ENCODE results near the gene TEKT5.
"Not testable (repeated sequence)": the region's sequence is repeated elsewhere in the genome, so short reads cannot be mapped to it uniquely, and the experiment has no call there.

TEKT5 gene

DNA sequence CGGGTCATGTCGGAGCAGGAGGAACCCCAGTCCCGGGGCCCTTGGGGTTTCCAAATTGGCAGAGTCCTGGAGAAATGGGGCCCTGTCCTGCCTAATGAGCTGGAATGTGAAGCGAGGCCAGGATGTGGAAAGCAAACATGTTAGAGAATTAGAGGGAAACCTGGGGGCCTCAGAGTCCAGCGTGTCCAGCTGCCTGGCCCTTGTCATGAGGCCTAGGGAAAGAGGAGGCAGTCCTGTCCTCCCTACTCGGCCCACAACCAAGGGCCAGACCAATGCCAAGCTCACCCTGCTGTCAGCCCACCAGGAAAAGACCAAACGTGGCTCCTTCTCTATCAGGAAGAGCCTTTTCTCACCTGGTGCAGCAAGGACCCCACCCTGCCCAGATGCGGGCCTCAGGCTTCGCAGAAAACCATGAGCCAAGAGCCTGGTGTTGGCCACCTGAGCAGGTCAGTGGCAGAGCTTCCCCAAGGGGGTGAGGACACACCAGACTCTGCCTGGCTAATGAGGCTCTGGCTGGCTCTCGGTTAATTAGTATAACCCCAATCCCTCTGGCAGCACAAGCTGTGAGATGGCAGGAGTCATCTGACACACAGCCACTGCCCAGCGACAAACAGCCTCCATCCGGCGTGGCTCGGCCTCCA, 10.1 kb downstream of the TEKT5 start:
- no peak for DNase-seq

GRCh38 chr16:10683170-10683569, 11.6 kb downstream of the TEKT5 start:
- DNase-seq = no peak

GRCh38 chr16:10682604-10683003, 12.1 kb downstream of the TEKT5 start:
- DNase-seq = no peak

DNA sequence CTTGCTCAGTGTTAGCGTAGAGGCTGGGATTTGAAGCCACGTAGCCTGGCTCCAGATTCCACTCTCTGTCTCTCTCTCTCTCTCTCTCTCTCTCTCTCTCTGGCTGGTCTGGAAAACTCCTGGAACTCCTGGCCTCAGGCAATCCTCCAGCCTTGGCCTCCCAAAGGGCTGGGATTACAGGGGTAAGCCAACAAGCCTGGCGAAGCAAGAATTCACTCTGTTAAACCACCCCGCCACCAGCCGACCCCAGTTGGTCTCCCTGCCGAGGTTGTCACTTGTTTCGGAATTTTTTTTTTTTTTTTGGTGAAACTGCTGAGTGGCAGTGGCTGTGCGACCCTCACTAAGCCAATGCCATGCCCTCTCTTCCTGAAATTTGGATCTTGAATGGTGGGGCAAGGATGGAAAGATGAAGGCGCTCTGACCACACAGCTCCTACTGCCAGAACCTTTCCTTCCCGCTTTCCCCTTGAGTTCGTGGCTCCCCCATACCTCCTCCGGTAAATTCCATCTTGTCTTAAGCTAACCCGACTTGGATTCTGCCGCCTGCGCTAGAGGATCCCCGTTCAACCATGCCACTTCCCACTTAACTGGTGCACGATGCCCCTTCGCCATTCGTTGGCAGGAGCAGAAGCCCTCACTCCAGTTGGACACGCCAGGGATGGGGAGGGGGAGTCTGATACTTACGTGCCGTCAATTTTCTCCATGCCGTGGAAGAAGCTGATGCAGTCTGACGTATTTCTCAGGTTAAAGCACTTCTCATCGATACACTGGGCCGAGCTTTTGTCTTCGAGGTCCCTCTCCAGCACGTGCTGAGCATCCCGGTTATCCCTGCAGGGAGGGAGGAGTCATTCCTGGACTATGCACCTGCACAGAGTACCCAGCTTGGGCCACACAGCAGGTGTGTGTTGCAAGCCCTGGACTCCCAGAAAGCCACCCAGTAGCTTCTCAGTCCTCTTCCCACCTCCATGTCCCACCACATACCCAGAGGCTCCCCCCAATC, 13.1 kb downstream of the TEKT5 start:
- DNase-seq = no peak

- DNase-seq = no peak
Observed at GRCh38 chr16:10679921-10680320, 14.8 kb downstream of the TEKT5 start.

DNA sequence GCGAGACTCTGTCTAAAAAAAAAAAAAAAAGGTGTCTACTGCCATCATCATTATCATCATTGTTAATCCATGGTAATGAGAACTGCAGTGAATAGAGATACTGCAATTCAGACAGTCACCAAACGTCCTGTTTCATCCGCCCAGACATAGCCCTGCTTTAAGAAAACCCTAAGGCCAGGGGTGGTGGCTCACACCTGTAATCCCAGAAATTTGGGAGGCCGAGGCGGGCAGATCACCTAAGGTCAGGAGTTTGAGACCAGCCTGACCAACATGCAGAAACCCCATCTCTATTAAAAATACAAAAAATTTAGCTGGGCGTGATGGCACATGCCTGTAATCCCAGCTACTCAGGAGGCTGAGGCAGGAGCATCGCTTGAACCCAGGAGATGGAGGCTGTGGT, 15.3 kb downstream of the TEKT5 start:
- not testable (repeated sequence) for DNase-seq

- DNase-seq = no peak
Observed at GRCh38 chr16:10678655-10679054, 16.1 kb downstream of the TEKT5 start.

DNA sequence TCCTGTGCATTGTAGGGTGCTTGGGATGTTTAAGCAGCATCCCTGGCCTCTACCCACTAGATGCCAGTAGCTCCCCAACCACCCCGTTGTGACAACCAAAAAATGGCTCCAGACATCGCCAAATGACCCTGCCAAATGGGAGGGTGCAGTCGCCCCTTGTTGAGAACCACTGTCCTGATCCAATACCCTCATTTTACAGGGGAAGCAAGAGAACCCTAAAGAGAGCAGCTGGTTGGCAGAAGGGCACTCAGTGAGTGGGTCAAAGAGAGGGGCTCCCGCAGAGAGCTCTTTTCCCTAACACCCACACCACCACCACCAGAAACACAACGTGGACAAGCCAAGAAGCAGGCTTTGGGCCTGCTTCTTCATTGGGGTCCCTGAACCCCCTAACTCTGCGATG, 18.4 kb downstream of the TEKT5 start:
- no peak for DNase-seq

- no peak for DNase-seq
Observed at GRCh38 chr16:10675861-10676260, 18.9 kb downstream of the TEKT5 start.

- DNase-seq = no peak
Observed at GRCh38 chr16:10675216-10675615, 19.5 kb downstream of the TEKT5 start.

DNA sequence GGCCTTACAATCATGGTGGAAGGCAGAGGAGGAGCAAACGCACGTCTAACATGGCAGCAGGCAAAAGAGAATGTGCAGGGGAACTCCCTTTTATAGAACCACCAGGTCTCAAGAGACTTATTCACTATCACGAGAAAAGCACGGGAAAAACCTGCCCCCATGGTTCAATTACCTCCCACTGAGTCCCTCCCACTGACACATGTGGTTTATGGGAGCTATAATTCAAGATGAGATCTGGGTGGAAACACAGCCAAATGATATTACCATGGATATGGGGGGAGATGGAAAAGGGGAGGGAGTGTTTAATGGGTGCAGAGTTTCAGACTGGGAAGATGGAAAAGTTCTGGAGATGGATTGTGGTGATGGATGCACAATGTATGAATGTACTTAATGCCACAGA, 23.0 kb downstream of the TEKT5 start:
- DNase-seq = no peak

DNA sequence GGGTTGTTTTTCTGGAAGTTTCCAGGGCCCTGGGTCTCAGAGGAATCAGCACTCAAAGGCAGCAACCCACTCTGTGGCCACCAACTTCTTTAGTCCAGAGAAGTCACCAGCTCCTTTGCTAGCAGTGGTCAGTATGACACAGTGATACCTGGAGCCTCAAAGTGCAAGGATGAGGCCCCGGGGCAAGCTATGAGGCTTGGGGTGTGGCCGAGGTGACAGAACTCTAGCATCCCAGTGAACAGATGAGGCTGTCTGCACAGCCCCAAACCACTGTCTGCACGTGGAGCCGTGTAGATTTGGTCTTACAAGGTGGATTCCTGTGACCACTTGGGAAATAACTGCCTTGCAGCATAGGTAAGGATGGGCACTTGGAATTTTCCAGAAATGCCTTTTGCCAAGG, 24.9 kb downstream of the TEKT5 start:
- DNase-seq = no peak

- no peak for DNase-seq
Observed at GRCh38 chr16:10668322-10669045, 26.2 kb downstream of the TEKT5 start.

- DNase-seq = no peak
Observed at GRCh38 chr16:10667239-10667638, 27.5 kb downstream of the TEKT5 start.

DNA sequence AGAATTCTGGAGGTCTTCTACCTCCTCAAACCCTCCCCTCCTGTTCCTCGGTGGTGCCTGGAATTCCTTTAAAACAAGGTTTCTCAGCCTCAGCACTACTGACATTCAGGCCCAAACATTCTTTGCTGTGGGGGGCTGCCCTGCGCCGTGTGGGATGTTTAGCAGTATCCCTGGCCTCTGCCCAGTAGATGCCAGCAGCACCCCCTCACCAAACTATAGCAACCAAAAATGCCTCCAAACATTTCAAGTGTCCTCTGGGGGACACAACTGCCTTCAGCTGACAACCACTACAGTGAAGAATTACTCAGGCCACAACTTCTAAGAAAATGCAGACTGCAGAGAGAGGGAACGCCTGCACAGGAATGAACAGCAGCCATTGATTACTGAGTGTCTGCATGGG, 28.4 kb downstream of the TEKT5 start:
- no peak for DNase-seq

GRCh38 chr16:10665166-10665565, 29.6 kb downstream of the TEKT5 start:
- no peak for DNase-seq

GRCh38 chr16:10664720-10665126, 30.0 kb downstream of the TEKT5 start:
- DNase-seq = no peak

- no peak for DNase-seq
Observed at GRCh38 chr16:10663744-10664143, 31.0 kb downstream of the TEKT5 start.

GRCh38 chr16:10663146-10663545, 31.6 kb downstream of the TEKT5 start:
- DNase-seq = no peak

GRCh38 chr16:10662212-10662611, 32.5 kb downstream of the TEKT5 start:
- DNase-seq = no peak

- no peak for DNase-seq
Observed at GRCh38 chr16:10661737-10662136, 33.0 kb downstream of the TEKT5 start.

DNA sequence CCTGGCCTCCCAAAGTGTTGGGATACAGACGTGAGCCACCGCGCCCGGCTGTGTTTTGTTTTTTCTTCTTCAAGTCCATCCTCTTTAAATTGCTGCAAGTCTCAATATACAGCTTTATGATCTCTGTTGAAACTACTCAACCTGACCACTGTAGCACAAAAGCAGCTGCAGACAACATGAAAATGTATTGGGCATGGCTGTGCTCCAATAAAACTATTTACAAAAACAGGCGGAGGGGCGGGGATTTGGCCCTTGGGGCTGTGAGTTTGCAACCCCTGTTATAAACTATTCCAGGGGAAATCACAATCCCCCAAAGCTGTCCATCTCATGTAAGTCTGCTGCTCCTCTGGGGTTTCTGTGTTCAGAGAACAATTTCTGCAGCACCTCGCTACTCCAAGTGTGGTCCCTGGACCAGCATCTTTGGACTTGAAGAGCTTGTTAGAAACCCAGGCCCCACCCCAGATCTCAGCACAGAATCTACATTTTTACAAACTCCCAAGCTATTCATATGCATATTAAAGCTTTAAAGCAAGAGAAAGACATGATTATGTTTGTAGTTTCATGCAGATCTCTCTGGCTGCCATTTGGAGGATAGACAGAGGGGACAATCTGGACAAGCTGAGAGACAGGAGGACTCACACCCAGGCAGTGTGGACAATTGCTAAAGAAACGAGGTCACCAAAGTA, 33.6 kb downstream of the TEKT5 start:
- no peak for DNase-seq

DNA sequence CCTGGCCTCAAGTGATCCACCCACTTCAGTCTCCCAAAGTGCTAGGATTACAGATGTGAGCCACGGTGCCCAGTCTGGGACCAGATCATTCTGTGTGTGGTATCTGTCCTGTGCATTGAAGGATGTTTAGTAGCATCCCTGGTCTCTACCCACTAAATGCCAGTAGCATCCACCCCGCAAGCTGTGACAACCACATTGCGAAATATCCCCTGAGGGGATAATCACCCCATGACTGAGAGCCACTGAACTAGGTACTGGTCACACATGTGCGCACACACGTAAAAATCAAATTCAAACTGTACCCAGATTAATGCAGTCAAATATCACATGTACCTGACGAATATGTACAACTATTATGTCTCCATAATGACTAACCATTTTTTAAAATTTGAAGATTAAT, 35.8 kb downstream of the TEKT5 start:
- no peak for DNase-seq
